ENCODE measurements around the gene ZNF429. TPM values are rescaled to one million over a fixed set of nuclear protein-coding genes. Genes with fewer than 3 reads are reported as not detected.

The ZNF429 gene
- polyA plus RNA-seq, 1 experiment = 3.3 TPM

DNA sequence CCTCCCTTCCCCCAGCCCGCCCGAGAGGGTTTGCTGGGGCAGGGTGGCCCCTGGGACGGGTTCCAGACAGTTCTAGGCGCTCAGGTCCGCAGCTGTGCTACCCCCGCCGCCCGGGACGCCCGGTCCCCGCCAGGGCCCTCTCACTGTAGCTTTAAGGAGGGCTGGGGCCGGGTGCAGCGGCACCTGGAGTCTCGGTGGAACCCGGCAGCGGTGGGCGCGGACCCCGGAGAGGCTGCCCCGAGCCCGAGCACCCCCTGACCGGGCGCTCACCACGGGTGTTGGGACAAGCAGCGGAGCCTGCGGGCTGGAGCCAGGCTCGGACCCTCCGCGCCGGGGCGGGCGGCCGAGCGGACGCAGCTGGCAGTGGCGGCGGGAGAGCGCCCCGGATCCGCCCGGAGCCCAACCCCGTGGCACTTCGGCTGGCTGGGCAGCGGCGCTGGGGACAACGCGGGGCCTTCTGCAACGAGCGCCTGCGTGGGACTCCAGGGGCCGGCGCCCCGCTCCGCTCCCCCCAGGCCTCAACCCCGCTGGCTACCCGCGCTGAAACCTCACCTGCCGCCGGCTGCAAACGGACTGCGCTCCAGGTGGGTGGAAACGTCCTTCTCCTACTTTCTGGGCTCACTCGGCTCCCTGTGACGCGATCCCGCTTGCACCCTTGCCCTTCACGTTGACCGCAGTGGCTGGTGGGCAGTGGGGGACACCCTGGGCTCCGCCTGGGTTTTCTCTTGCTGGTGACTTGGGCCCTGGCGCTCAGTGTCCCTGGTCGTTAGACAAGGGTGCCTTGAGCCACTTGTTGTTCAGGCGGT, 81.1 kb downstream of the ZNF429 start:
- ChIA-PET CTCF (no interaction called here), POLR2A (no interaction called here)
- no peak for TF ChIP-seq CTCF (IDR thresholded peaks at IDR 0.05; ENCODE audit: insufficient read depth, low read depth, low read length)
- no peaks in the 10 kb centered on the region for H3K27me3 ChIP-seq (ENCODE audit: control insufficient read depth, insufficient read depth, low read length)
- no peak for DNase-seq (ENCODE audit: low read depth)
- no peaks in the 10 kb centered on the region for H3K36me3 ChIP-seq (ENCODE audit: control insufficient read depth, insufficient read depth, low read length)
- H3K4me3 ChIP-seq (ENCODE audit: low read depth, low read length) = peak overlapping the region; percentile 13

DNA sequence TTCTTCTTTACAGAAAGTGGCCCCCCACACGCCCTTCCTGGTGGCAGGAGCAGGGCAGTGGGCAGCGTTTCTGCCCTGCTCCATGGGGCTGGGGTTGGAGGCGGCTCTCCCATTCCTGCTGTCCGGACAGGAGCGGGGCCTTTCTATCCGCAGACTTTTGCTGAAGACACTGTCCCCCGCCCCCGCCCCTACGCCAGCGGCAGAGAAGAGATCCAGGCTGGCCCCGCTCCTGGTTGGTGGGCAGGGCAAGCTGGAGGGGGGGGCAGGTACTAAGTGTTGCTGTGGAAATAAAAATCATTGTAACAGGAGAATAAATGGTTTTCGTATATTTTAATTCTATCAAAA, 81.7 kb downstream of the ZNF429 start:
- POLR2A ChIA-PET = no interaction called here
- DNase-seq (ENCODE audit: low read depth) = no peak
- H3K36me3 ChIP-seq (ENCODE audit: control insufficient read depth, insufficient read depth, low read length) = no peaks in the 10 kb centered on the region
- no peak for TF ChIP-seq CTCF (IDR thresholded peaks at IDR 0.05; ENCODE audit: insufficient read depth, low read depth, low read length)
- CTCF ChIA-PET = interaction anchor here (0.6 kb wide), 1 partner anchor 10 kb away, joined by 3 read pairs; no protein-coding TSS in a partner anchor
- no peak overlapping the region for H3K4me3 ChIP-seq (ENCODE audit: low read depth, low read length)
- H3K27me3 ChIP-seq (ENCODE audit: control insufficient read depth, insufficient read depth, low read length) = no peaks in the 10 kb centered on the region

DNA sequence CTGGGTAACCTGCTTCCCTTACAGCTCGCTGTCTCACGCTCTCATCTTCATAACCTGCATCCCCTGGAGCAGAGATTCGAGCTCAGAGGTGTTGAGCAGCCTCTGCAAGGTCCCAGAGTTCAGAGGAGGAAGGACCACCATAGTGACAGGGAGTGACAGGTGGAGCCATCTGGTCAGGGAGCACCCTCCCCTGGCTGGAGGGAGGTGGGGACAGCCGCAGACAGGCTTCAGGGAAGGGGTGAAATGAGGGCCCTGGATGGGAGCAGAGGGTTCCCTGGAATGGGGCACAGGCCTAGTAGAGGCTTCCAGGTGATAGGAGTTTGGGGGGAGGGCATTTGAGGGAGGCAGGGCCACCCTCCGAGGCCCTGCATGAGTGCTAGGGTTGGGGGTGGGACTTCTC, 82.1 kb downstream of the ZNF429 start:
- no peaks in the 10 kb centered on the region for H3K36me3 ChIP-seq (ENCODE audit: control insufficient read depth, insufficient read depth, low read length)
- TF ChIP-seq CTCF (IDR thresholded peaks at IDR 0.05; ENCODE audit: insufficient read depth, low read depth, low read length) = no peak
- H3K27me3 ChIP-seq (ENCODE audit: control insufficient read depth, insufficient read depth, low read length) = no peaks in the 10 kb centered on the region
- CTCF ChIA-PET = interaction anchor here (0.6 kb wide), 1 partner anchor 11 kb away, joined by 3 read pairs; no protein-coding TSS in a partner anchor
- no peak overlapping the region for H3K4me3 ChIP-seq (ENCODE audit: low read depth, low read length)
- POLR2A ChIA-PET = no interaction called here
- DNase-seq (ENCODE audit: low read depth) = no peak

- DNase-seq (ENCODE audit: low read depth) = no peak
- Histone ChIP-seq H3K4me3 (ENCODE audit: low read depth, low read length) (no peak overlapping the region), H3K36me3 (ENCODE audit: control insufficient read depth, insufficient read depth, low read length) (no peaks in the 10 kb centered on the region), H3K27me3 (ENCODE audit: control insufficient read depth, insufficient read depth, low read length) (no peaks in the 10 kb centered on the region)
- TF ChIP-seq CTCF (IDR thresholded peaks at IDR 0.05; ENCODE audit: insufficient read depth, low read depth, low read length) = no peak
- ChIA-PET POLR2A (no interaction called here), CTCF (no interaction called here)
These were observed 82.7 kb downstream of the ZNF429 start for GRCh38 chr19:21588065-21588601.

DNA sequence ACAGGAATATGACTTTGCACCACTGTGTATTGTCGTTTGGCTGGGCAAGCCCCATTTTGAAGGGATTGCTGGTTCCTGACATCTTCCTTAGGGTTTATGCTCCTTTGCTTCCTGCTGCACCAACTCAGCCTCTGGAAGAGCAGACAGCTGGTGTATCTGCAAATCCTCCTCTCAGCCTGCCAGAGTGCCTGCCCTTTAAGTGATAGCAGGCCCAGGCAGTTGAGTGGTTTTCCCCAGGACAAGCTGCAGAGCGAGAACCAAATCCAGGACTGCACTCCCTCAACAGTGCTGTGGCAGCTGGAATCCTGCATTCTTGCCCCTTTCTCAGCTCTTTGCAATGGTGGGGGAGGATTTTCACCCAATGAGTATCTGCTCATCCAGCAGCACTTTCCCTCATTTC, 85.5 kb downstream of the ZNF429 start:
- no peak for TF ChIP-seq CTCF (IDR thresholded peaks at IDR 0.05; ENCODE audit: insufficient read depth, low read depth, low read length)
- CTCF ChIA-PET = no interaction called here
- no peak for DNase-seq (ENCODE audit: low read depth)
- Histone ChIP-seq H3K4me3 (ENCODE audit: low read depth, low read length) (no peak overlapping the region), H3K36me3 (ENCODE audit: control insufficient read depth, insufficient read depth, low read length) (no peaks in the 10 kb centered on the region), H3K27me3 (ENCODE audit: control insufficient read depth, insufficient read depth, low read length) (no peaks in the 10 kb centered on the region)
- POLR2A ChIA-PET = no interaction called here
